ENCODE results near the gene ELMO1. TPM values are rescaled to one million over a fixed set of nuclear protein-coding genes. Genes with fewer than 3 reads are reported as not detected.

The ELMO1 gene
- total and polyA plus RNA-seq, 2 experiments from 2014 or later = 6.5 to 24.9 TPM

DNA sequence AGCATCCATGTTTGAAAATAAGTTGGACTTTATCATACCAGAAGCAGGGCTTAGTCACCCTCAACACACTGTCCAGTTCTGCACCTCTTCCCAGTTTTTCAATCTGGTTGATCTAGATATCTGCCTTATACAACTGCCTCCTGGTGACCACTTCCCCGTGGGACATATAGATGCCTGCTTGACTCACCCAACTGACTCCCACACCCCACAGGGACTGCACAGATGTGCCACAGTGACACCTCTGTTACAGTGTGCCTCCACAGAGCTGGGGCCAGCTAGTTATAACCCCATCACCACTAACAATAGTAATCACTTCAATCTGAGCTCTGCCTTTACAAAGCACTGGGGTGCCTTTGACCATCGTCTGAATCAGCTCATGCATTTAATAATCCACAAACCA, 641.8 kb downstream of the ELMO1 start (continued):
- TF ChIP-seq, protein P1, sequence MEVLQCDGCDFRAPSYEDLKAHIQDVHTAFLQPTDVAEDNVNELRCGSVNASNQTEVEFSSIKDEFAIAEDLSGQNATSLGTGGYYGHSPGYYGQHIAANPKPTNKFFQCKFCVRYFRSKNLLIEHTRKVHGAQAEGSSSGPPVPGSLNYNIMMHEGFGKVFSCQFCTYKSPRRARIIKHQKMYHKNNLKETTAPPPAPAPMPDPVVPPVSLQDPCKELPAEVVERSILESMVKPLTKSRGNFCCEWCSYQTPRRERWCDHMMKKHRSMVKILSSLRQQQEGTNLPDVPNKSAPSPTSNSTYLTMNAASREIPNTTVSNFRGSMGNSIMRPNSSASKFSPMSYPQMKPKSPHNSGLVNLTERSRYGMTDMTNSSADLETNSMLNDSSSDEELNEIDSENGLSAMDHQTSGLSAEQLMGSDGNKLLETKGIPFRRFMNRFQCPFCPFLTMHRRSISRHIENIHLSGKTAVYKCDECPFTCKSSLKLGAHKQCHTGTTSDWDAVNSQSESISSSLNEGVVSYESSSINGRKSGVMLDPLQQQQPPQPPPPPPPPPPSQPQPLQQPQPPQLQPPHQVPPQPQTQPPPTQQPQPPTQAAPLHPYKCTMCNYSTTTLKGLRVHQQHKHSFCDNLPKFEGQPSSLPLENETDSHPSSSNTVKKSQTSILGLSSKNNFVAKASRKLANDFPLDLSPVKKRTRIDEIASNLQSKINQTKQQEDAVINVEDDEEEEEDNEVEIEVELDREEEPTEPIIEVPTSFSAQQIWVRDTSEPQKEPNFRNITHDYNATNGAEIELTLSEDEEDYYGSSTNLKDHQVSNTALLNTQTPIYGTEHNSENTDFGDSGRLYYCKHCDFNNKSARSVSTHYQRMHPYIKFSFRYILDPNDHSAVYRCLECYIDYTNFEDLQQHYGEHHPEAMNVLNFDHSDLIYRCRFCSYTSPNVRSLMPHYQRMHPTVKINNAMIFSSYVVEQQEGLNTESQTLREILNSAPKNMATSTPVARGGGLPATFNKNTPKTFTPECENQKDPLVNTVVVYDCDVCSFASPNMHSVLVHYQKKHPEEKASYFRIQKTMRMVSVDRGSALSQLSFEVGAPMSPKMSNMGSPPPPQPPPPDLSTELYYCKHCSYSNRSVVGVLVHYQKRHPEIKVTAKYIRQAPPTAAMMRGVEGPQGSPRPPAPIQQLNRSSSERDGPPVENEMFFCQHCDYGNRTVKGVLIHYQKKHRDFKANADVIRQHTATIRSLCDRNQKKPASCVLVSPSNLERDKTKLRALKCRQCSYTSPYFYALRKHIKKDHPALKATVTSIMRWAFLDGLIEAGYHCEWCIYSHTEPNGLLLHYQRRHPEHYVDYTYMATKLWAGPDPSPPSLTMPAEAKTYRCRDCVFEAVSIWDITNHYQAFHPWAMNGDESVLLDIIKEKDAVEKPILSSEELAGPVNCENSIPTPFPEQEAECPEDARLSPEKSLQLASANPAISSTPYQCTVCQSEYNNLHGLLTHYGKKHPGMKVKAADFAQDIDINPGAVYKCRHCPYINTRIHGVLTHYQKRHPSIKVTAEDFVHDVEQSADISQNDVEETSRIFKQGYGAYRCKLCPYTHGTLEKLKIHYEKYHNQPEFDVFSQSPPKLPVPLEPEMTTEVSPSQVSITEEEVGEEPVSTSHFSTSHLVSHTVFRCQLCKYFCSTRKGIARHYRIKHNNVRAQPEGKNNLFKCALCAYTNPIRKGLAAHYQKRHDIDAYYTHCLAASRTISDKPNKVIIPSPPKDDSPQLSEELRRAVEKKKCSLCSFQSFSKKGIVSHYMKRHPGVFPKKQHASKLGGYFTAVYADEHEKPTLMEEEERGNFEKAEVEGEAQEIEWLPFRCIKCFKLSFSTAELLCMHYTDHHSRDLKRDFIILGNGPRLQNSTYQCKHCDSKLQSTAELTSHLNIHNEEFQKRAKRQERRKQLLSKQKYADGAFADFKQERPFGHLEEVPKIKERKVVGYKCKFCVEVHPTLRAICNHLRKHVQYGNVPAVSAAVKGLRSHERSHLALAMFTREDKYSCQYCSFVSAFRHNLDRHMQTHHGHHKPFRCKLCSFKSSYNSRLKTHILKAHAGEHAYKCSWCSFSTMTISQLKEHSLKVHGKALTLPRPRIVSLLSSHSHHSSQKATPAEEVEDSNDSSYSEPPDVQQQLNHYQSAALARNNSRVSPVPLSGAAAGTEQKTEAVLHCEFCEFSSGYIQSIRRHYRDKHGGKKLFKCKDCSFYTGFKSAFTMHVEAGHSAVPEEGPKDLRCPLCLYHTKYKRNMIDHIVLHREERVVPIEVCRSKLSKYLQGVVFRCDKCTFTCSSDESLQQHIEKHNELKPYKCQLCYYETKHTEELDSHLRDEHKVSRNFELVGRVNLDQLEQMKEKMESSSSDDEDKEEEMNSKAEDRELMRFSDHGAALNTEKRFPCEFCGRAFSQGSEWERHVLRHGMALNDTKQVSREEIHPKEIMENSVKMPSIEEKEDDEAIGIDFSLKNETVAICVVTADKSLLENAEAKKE (CRISPR knock-in tag; IDR thresholded peaks at IDR 0.05) = no peak
- TF ChIP-seq EZH2phosphoT487 (IDR thresholded peaks at IDR 0.05; ENCODE audit: unreplicated experiment) = no peak
- TF ChIP-seq, protein P2, sequence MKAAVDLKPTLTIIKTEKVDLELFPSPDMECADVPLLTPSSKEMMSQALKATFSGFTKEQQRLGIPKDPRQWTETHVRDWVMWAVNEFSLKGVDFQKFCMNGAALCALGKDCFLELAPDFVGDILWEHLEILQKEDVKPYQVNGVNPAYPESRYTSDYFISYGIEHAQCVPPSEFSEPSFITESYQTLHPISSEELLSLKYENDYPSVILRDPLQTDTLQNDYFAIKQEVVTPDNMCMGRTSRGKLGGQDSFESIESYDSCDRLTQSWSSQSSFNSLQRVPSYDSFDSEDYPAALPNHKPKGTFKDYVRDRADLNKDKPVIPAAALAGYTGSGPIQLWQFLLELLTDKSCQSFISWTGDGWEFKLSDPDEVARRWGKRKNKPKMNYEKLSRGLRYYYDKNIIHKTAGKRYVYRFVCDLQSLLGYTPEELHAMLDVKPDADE (IDR thresholded peaks at IDR 0.05) = no peak
- TF ChIP-seq POLR2AphosphoS5 (IDR thresholded peaks at IDR 0.05; ENCODE audit: low read depth) = no peak
- no peak for TF ChIP-seq CREB1 (CRISPR knock-in tag; IDR thresholded peaks at IDR 0.05; ENCODE audit: low read depth)
- no peak for TF ChIP-seq ZNF331 (CRISPR knock-in tag; IDR thresholded peaks at IDR 0.05; ENCODE audit: low read depth)
- no peak for TF ChIP-seq STAT1 (IDR thresholded peaks at IDR 0.05; ENCODE audit: unreplicated experiment)
- no peak for TF ChIP-seq NANOG (IDR thresholded peaks at IDR 0.05; ENCODE audit: borderline replicate concordance)

MicroRNAs encoded within 50 kb of the gene (microRNA counts, 767-probe panel; counts per million panel counts)
- microRNA hsa-miR-1200 = not detected

Small RNAs within 50 kb of the gene (microRNA-seq; reads per million reads assigned to microRNA genes)
- not detected for gene MIR1200

Small RNAs within 50 kb of the gene (small RNA-seq; reads per million reads assigned to genes)
- gene MIR1200 (ENCODE audit: low replicate concordance) = not detected
- not detected for gene RF00019 (ENCODE audit: low replicate concordance)
- gene RF00432 (ENCODE audit: low replicate concordance) = not detected
- gene RNU6-565P (ENCODE audit: low replicate concordance) = not detected

Other genes starting within 250 kb of the ELMO1 start
- gene GPR141, start 234.9 kb upstream of the ELMO1 start, total RNA-seq (2014; rRNA removed; shearing (Covaris generic)) = 0.80 TPM in 1 of 2 replicates, not detected in the other
- gene GPR141, start 234.9 kb upstream of the ELMO1 start, polyA plus RNA-seq (2016; fragmentation: Nextera tagmentation; extraction: Ambion mirVana) = not detected in 2 replicates

Data from GM23338 (cell line).